ENCODE measurements around the gene CD83. TPM values are rescaled to one million over a fixed set of nuclear protein-coding genes. Genes with fewer than 3 reads are reported as not detected.

CD83 gene
- total RNA-seq, 2 donors from 2014 or later: 31.4 to 124 TPM

- ATAC-seq: no peak
Observed at GRCh38 chr6:14083262-14083661, 34.3 kb upstream of the CD83 start.

GRCh38 chr6:14083751-14084150, 33.8 kb upstream of the CD83 start:
- Mint-ChIP-seq H3K4me3 (no peak overlapping the region), H3K36me3 (no peaks in the 10 kb centered on the region), H3K27me3 (peaks cover 4 to 5% of the 10 kb centered on the region in 2 donors), H3K27ac (no peak overlapping the region), H3K4me1 (ENCODE audit: low read depth in 2 of 2) (peaks cover 18 to 30% of the 10 kb centered on the region in 2 donors), H3K9me3 (no peaks in the 10 kb centered on the region)
- DNase-seq (ENCODE audit: low spot score) (no peak), ATAC-seq (no peak)

More at GRCh38 chr6:14083262-14083661, 34.3 kb upstream of the CD83 start:
- Mint-ChIP-seq H3K36me3 (no peaks in the 10 kb centered on the region), H3K4me1 (ENCODE audit: low read depth in 2 of 2) (peaks cover 14 to 27% of the 10 kb centered on the region in 2 donors), H3K27ac (no peak overlapping the region), H3K4me3 (no peak overlapping the region), H3K9me3 (no peaks in the 10 kb centered on the region), H3K27me3 (no peaks in the 10 kb centered on the region)
- DNase-seq (ENCODE audit: low spot score): no peak

DNA sequence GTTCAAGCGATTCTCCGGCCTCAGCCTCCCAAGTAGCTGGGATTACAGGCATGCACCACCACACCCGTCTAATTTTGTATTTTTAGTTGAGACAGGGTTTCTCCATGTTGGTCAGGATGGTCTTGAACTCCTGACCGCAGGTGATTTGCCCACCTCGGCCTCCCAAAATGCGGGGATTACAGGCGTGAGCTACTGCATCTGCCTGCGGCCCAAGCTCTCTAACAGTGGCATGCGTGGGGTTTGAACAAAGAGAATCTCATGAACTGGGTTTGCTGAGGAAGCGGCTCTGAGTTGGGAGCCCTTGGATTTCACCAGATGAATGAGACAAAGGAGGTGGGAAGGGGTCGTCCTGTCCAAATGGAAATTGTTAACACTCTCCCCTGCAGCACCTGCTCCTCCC, 33.2 kb upstream of the CD83 start:
- no peaks in the 10 kb centered on the region for H3K36me3 Mint-ChIP-seq
- H3K9me3 Mint-ChIP-seq: no peaks in the 10 kb centered on the region
- ATAC-seq (no peak), DNase-seq (ENCODE audit: low spot score) (no peak)
- peaks cover 19 to 30% of the 10 kb centered on the region in 2 donors for H3K4me1 Mint-ChIP-seq (ENCODE audit: low read depth in 2 of 2)
- H3K4me3 Mint-ChIP-seq: no peak overlapping the region
- no peak overlapping the region for H3K27ac Mint-ChIP-seq
- H3K27me3 Mint-ChIP-seq: peaks cover 5 to 6% of the 10 kb centered on the region in 2 donors

DNA sequence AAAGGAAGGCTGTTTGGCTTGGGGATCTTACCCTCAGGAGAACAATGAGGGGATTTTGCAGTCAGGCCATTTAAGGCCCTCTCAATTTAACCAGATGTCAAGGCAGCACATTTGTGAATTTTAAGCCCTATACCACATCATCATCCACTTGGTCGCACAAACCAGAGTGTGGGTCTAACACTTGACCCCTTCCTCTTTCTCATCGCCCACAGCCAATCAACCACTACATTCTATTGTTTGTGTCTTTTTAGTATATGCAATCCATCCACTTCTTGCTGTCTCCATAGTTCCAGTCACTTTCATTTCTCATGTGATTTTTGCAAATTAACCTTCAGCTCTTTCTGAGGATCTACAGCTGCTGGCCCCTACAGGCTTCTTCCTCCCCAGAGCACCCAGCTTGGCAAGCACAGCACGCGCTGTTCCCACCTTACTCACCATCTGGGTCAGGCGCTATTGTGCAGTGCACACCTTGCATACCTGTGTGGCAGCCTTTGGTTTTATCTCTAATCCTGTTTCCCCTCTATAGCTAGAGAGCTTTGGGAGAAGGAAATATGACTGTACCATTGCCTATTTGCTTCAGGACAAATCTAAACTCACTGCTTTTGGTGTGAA, 32.3 kb upstream of the CD83 start:
- H3K36me3 Mint-ChIP-seq: no peaks in the 10 kb centered on the region
- no peak overlapping the region for H3K27ac Mint-ChIP-seq
- H3K4me1 Mint-ChIP-seq (ENCODE audit: low read depth in 2 of 2): peaks cover 18 to 30% of the 10 kb centered on the region in 2 donors
- DNase-seq (ENCODE audit: low spot score): no peak
- H3K4me3 Mint-ChIP-seq: no peak overlapping the region
- peaks cover 5 to 6% of the 10 kb centered on the region in 2 donors for H3K27me3 Mint-ChIP-seq
- H3K9me3 Mint-ChIP-seq: no peaks in the 10 kb centered on the region
- ATAC-seq: peak in 1 of 2 donors; percentile 25

GRCh38 chr6:14086701-14087100, 30.9 kb upstream of the CD83 start:
- no peaks in the 10 kb centered on the region for H3K9me3 Mint-ChIP-seq
- no peak for ATAC-seq
- no peak overlapping the region for H3K27ac Mint-ChIP-seq
- peaks cover 24 to 36% of the 10 kb centered on the region in 2 donors for H3K4me1 Mint-ChIP-seq (ENCODE audit: low read depth in 2 of 2)
- H3K27me3 Mint-ChIP-seq: peaks cover 5 to 6% of the 10 kb centered on the region in 2 donors
- H3K4me3 Mint-ChIP-seq: no peak overlapping the region
- no peaks in the 10 kb centered on the region for H3K36me3 Mint-ChIP-seq
- DNase-seq (ENCODE audit: low spot score): no peak

- ATAC-seq: no peak
- peaks cover 5% of the 10 kb centered on the region for H3K36me3 Mint-ChIP-seq
- H3K27me3 Mint-ChIP-seq: peaks cover 5 to 6% of the 10 kb centered on the region in 2 donors
- H3K4me3 Mint-ChIP-seq: no peak overlapping the region
- peak overlapping the region in 1 of 2 donors; percentile 80 for H3K27ac Mint-ChIP-seq
- H3K9me3 Mint-ChIP-seq: no peaks in the 10 kb centered on the region
- H3K4me1 Mint-ChIP-seq (ENCODE audit: low read depth in 2 of 2): peaks cover 29 to 38% of the 10 kb centered on the region in 2 donors
- no peak for DNase-seq (ENCODE audit: low spot score)
Observed at GRCh38 chr6:14088600-14089192, 28.9 kb upstream of the CD83 start.

DNA sequence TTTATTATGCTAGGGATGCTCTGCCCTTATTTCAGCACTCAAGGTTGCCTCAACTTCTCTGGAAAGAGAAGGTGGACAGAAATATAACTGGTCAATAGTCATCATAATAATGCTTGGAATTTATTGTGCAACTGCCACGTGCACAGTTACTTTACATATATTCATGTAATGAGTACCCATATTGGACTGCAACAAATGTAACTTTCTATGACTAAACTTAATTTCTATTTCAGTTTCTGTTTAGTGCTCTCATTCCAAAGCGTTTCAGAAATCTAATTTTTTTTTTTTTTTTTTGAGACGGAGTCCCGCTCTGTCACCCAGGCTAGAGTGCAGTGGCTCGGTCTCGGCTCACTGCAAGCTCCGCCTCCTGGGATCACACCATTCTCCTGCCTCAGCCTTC, 28.3 kb upstream of the CD83 start:
- Mint-ChIP-seq H3K4me3 (no peak overlapping the region), H3K27ac (peak overlapping the region in 1 of 2 donors; percentile 80), H3K9me3 (no peaks in the 10 kb centered on the region), H3K36me3 (peaks cover 5% of the 10 kb centered on the region), H3K27me3 (peaks cover 5 to 6% of the 10 kb centered on the region in 2 donors), H3K4me1 (ENCODE audit: low read depth in 2 of 2) (peaks cover 32 to 43% of the 10 kb centered on the region in 2 donors)
- DNase-seq (ENCODE audit: low spot score): no peak
- ATAC-seq: peak; percentile 57 to 82

GRCh38 chr6:14091339-14091978, 26.1 kb upstream of the CD83 start:
- Mint-ChIP-seq H3K27me3 (peaks cover 5 to 6% of the 10 kb centered on the region in 2 donors), H3K9me3 (no peaks in the 10 kb centered on the region), H3K27ac (peak overlapping the region in 1 of 2 donors; percentile 2), H3K4me1 (ENCODE audit: low read depth in 2 of 2) (peaks cover 45 to 50% of the 10 kb centered on the region in 2 donors), H3K4me3 (no peak overlapping the region), H3K36me3 (peaks cover 5% of the 10 kb centered on the region)
- ATAC-seq (no peak), DNase-seq (ENCODE audit: low spot score) (no peak)

DNA sequence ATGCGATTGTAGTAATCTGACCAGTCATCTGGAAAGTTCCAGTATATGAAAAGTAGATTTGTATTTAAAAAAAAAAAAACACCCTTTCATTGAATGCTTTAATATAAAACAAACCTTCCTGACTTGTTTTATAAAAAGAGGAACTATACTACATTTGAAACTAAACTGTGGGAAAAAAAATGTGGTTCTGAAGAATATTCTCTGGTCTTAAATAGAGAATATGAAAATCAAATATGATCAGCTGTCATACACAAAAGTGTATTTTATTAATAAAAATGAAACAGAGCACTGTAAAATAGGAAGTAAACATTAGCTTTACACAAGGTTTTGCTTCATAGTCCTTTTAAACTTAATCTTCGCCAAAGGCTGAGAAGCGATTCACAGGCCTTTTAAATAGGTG, 25.3 kb upstream of the CD83 start:
- Mint-ChIP-seq H3K36me3 (peaks cover 5% of the 10 kb centered on the region), H3K9me3 (no peaks in the 10 kb centered on the region), H3K4me1 (ENCODE audit: low read depth in 2 of 2) (peaks cover 40 to 46% of the 10 kb centered on the region in 2 donors), H3K27ac (no peak overlapping the region), H3K27me3 (peaks cover 5 to 6% of the 10 kb centered on the region in 2 donors), H3K4me3 (no peak overlapping the region)
- ATAC-seq (no peak), DNase-seq (ENCODE audit: low spot score) (no peak)

DNA sequence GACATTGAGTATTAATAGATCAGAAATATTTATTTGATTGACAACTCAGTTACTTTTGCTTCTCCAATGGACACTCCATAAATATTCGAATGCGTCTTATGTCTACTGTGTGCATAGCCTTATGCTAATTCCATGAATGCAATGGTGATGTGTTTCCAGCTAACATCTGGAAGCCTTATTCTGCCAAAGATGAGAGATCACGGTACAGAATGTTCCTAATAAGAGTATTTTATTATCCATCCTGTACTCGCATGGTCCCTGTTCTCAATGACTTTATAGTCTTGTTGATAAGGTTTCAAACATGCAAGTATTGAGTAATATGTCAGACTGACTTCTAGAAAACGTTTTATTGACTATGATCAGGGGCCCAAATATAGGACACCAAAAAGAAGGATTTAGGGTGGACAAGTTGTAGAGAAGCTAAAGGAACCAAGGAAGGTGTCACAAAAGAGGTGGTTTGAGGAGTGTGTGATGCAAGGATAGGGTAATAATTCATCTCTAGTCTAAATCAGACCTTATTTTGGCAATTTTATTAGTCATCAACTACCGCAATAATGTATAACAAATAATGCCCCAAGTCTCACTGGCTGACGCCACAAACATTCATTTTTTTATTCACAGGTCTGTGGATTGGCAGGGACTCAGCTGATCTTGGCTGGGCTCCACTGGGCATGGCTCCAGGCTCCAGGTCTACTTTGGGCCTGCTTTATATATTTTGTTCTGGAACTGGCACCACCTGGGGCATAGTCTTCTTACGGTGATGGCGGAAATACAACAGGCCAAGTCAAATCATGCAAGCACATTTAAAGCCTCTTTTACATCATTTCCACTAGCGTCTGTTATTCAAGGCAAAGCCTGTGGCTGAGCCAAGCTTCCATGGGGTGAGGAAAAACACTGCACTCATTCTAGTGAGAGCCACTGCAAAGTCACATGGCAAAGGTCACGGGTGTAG, 24.5 kb upstream of the CD83 start:
- H3K27me3 Mint-ChIP-seq: peaks cover 5 to 6% of the 10 kb centered on the region in 2 donors
- DNase-seq (ENCODE audit: low spot score): no peak
- H3K27ac Mint-ChIP-seq: peak overlapping the region in 1 of 2 donors; percentile 88
- no peak overlapping the region for H3K4me3 Mint-ChIP-seq
- peaks cover 40 to 48% of the 10 kb centered on the region in 2 donors for H3K4me1 Mint-ChIP-seq (ENCODE audit: low read depth in 2 of 2)
- H3K9me3 Mint-ChIP-seq: no peaks in the 10 kb centered on the region
- H3K36me3 Mint-ChIP-seq: peaks cover 5% of the 10 kb centered on the region
- no peak for ATAC-seq

DNA sequence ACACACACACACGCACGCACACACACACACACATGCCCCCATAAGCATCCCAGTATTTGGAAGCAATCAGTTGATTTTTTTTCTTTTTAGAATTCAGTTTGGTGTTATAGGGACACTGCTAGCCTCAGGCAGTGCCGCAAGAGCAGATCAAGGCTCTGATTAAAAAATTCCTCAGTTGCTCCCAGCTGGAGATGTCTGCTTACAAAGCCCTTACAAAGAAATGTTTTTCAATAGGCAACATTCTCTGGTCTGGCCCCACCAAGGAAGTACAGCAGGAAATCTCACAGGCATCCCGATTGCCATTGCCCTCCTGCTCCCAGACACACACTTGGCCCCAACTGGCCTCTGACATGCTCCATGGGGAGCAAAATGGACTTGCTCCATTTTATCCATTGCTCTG, 22.9 kb upstream of the CD83 start:
- no peak for ATAC-seq
- Mint-ChIP-seq H3K9me3 (no peaks in the 10 kb centered on the region), H3K27ac (peak overlapping the region; percentile 21 to 88), H3K27me3 (no peaks in the 10 kb centered on the region), H3K36me3 (peaks cover 5% of the 10 kb centered on the region), H3K4me3 (peak overlapping the region; percentile 38), H3K4me1 (ENCODE audit: low read depth in 2 of 2) (peaks cover 32 to 39% of the 10 kb centered on the region in 2 donors)
- no peak for DNase-seq (ENCODE audit: low spot score)

DNA sequence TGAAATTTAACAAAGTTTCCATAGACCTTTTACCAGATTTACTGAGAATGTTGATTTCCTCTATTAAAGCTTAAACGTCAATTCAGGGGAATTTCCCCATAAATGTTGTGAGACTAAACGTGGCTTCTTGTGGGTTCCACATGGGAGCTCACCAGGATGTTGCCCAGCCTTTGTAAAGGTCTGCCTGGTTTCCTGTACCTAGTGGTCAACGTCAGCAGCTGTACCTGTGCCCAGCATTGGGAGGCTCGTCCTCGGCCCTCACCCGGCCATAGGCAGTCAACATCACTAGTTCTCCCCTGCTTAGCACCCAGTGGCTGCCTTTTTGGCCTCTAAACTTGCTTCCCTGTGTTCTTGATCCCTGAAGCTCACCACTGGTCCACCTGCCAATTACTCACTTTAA, 22.1 kb upstream of the CD83 start:
- no peak for DNase-seq (ENCODE audit: low spot score)

DNA sequence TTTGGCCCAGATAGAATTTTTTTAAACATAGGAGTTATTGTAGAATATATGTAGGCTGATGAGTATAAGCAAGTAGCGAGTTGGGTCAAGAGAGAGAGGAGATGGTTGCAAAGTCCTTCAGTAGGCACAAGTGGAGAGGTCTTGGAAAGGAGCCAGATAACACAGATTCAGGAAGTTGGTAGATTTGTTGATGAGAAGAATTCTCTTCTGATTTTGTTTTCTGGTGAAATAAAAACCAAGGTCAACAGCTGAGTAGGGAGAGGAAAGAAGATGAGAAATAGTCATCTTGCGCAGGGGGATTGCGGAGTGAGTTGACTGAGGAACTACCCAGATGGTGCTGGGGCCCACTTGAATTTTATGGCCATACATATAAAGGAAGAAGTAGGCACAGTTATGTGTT, 17.4 kb upstream of the CD83 start:
- H3K27ac Mint-ChIP-seq: peak overlapping the region in 1 of 2 donors; percentile 3
- DNase-seq (ENCODE audit: low spot score): no peak
- no peak overlapping the region for H3K4me3 Mint-ChIP-seq
- peaks cover 13 to 20% of the 10 kb centered on the region in 2 donors for H3K4me1 Mint-ChIP-seq (ENCODE audit: low read depth in 2 of 2)
- peaks cover 5 to 15% of the 10 kb centered on the region in 2 donors for H3K27me3 Mint-ChIP-seq
- no peak for ATAC-seq
- no peaks in the 10 kb centered on the region for H3K9me3 Mint-ChIP-seq
- no peaks in the 10 kb centered on the region for H3K36me3 Mint-ChIP-seq

More for the DNA sequence above, 22.1 kb upstream of the CD83 start:
- Mint-ChIP-seq H3K4me3 (peak overlapping the region; percentile 38), H3K27me3 (peaks cover 1 to 6% of the 10 kb centered on the region in 2 donors), H3K4me1 (ENCODE audit: low read depth in 2 of 2) (peaks cover 32 to 38% of the 10 kb centered on the region in 2 donors), H3K36me3 (peaks cover 5% of the 10 kb centered on the region), H3K27ac (peak overlapping the region in 1 of 2 donors; percentile 61), H3K9me3 (no peaks in the 10 kb centered on the region)
- peak; percentile 52 to 68 for ATAC-seq
